DMS79 (cell line): ENCODE results near the gene ANKIB1.
"Not testable (repeated sequence)": the region's sequence is repeated elsewhere in the genome, so short reads cannot be mapped to it uniquely, and the experiment has no call there.

Experiments used
- DNase-seq: peaks from one replicate; lab custom pipeline; 2025; lab: John Stamatoyannopoulos, UW

The ANKIB1 gene

GRCh38 chr7:92330835-92331438, 85.2 kb downstream of the ANKIB1 start:
- DNase-seq: no peak

DNA sequence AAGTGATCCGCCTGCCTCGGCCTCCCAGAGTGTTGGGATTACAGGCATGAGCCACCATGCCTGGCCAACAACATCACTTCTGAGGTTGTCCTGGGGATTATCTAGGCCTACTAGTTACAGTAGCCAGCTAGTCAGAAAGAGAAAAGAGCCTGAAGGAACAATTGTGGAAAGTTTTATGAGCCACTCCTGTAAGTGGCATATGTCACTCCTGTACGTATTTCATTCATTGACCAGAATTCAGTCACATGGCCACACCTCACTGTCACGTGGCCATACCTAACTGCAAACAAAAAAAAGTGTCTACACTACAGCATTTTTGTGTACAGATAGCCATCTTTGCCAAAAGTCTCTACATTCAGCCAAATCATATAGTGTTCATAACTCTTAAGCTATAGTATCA, 85.7 kb downstream of the ANKIB1 start:
- DNase-seq: no peak

GRCh38 chr7:92332782-92333181, 87.0 kb downstream of the ANKIB1 start:
- DNase-seq: no peak

GRCh38 chr7:92333866-92334265, 88.1 kb downstream of the ANKIB1 start:
- no peak for DNase-seq

DNA sequence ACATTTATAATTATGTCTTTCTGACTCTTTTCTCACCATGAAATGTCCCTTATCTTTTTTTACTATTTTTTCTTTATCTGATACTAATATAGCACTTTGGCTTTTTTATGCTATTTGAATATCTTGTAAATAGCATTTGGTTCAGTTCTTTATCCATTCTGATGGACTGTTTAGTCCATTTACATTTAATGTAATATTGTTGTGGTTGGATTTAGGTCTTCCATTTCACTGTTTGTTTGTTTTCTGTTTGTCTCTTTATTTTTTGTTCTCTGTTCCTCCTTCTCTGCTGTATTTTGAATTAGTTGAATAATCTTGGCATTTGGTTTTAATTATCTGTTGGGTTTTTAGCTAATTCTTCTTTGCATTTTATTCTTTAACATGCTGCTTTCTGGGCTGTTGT, 89.8 kb downstream of the ANKIB1 start:
- DNase-seq: no peak

GRCh38 chr7:92336662-92337340, 91.0 kb downstream of the ANKIB1 start:
- no peak for DNase-seq

DNA sequence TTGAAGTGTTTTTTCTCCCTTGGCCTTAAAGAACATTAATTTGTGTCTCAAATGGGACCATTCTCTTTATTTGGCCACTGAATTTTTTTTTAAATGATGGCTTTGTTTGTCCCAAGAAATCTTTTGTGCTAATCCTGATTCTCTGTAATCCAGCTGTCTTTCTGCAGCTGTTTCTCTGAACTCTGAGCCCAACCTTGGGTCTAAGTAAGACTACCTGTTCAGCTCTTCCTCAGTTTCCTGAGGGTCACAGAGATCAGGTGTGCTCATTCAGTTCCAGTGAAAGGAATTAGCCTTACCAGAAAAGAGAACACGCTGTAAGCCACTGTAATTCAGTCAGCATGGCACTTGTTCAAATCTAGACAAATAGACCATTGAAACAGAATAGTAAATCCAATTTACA, 94.2 kb downstream of the ANKIB1 start:
- DNase-seq: no peak

- DNase-seq: no peak
Measured at GRCh38 chr7:92343714-92344113, 97.9 kb downstream of the ANKIB1 start.

DNA sequence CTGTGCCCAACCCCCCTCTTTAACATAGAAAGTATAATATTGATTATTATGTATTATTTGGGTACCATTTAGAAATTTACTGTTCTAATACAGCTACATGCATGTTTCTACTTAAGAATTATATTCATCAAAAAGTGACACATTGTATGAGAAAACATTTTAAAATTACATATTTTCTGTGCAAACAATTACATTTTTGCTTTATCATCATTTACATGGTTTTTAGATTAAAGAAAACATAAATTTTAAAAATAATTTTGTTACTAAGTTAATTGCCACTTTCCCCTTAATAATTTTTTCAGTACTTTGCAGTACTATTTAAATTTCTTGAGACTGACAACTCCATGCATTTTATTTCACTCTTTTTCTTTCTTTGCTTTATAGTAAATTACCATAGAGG, 106.2 kb downstream of the ANKIB1 start:
- DNase-seq: no peak

DNA sequence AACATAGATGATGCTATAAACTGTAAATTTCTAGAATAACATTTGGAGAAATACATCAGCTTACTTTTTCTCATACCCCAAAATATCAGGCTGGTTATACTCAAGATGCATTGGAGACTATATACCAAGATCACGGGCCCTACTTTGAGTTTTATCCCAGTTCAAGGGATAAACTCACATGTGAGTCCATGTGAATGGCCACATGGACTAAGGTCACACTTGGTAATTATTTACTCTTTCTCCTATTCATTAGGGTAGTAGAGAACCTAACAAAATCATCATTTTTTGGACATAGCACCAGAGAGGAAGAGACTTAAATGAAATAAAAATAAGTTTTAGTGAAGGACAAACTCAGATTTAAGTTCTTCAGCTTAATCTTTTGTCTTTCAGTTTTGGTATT, 108.4 kb downstream of the ANKIB1 start:
- DNase-seq: no peak

DNA sequence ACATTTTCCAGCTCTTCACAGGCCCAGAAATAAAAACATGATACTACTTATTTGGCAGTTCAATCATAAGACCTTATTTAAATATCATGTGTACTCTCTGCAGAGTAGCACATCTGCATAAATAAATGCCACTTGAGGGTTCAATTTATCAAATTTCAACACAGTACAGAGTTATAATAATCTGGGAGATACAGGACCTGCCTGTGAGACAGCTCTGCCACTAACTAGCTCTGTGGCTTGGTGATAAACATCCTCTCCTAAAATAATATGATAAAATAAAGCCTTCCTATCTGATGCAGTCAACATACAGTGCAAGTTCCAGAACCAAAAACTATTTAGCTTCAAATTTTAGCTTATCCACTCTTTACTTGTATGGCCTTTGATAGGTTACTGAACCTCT, 110.6 kb downstream of the ANKIB1 start:
- no peak for DNase-seq

DNA sequence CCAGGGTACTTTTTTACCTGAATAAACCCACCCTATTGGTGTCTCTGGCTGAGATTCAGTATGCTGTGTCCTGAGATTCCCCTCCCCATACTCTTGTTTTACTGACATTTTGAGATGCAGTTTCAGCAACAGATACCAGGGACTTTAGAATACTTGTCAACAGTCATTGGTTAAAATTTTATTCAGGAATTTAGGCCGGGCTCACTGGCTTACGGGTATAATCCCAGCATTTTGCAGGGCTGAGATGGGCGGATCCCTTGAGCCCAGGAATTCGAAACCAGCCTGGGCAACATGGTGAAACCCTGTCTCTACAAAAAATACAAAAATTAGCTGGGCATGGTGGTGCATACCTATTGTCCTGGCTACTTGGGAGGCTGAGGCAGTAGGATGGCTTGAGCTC, 111.5 kb downstream of the ANKIB1 start:
- no peak for DNase-seq

GRCh38 chr7:92359179-92359578, 113.4 kb downstream of the ANKIB1 start:
- not testable (repeated sequence) for DNase-seq

DNA sequence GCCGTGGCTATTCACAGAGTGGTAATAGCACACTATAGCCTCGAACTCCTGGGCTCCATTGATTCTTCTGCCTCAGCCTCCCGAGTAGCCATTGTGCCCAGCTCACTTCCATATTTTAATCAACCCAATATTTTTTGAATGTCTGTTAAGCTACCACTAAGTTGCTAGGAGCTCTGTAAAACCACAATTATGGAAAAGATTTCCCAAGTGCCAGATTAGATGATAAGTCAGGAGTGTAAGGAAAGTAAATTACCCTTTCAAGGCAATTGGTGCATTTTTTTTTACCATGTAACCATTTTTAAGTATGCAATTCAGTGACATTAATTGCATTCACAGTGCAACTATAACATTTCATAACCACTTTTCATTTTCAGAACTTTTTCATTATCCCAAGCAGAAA, 114.0 kb downstream of the ANKIB1 start:
- DNase-seq: no peak

- no peak for DNase-seq
Measured at GRCh38 chr7:92360387-92360786, 114.6 kb downstream of the ANKIB1 start.

- DNase-seq: no peak
Measured at GRCh38 chr7:92362131-92362530, 116.4 kb downstream of the ANKIB1 start.

DNA sequence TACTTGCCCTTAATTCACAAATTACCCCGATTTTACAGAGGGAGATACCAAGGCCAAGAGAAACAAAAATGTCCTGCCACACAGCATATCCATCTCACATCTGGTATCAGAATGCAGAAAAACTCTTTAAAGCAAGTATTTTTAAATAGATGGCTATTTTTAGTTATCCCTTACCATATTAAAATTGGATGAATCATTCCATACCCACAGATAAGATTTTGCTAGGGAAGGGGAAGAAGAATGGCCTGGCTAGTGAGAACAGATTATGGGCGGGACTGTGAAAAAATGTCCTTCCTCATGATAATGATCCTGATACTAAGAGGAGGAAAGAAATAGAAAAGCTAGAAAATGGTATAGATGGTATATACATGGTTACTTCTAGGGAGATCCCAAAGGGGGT, 121.0 kb downstream of the ANKIB1 start:
- DNase-seq: no peak

DNA sequence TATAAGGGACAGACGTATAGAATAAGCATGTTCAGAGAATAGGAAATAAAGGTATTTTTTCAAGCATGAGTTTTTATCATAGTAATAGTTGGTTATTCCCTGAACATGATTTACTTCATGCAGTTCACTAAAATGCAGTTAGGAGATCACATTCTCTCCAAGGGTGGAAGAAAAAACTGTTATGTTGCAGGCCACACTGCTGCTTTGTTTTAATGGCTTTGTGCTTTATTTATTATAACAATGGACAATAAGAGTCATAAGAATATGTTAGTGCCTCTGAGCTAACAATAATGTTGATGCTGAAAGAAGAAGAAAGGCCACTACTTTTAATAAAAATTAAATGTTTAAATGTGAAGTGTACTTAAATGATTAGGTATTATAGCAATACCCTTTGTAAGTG, 123.0 kb downstream of the ANKIB1 start:
- no peak for DNase-seq

DNA sequence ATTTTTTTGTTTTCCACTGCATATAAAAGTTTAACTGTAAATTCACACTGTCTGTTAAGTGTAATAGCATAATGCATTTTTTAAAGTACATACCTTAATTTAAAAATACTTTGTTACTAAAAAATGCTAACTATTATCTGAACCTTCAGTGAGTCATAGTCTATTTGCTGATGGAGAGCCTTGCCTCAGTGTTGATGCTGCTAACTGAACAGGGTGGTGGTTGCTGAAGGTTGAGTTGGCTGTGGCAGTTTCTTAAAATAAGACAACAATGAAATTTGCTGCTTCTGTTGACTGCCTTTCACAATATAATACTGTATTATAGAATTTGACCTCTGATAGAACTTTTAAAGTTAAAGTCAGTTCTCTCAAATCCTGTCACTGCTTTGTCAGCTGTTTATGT, 129.2 kb downstream of the ANKIB1 start:
- DNase-seq: no peak

DNA sequence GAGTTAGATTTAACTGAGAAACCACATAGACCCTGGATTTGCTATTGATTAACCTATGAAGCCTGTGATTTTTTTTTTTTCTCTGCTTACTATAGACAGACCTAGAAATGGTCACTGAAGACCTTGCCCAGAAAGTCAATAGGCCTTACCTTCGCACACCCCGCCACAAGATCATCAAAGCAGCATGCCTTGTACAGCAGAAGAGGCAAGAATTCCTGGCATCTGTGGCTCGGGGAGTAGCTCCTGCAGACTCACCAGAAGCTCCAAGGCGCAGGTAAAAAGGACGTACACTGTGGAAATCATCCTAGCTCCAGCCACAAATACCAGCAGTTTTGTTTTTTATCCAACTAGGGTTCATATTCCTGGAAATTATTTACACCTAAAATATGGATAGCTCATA, 145.3 kb downstream of the ANKIB1 start:
- DNase-seq: no peak

DNA sequence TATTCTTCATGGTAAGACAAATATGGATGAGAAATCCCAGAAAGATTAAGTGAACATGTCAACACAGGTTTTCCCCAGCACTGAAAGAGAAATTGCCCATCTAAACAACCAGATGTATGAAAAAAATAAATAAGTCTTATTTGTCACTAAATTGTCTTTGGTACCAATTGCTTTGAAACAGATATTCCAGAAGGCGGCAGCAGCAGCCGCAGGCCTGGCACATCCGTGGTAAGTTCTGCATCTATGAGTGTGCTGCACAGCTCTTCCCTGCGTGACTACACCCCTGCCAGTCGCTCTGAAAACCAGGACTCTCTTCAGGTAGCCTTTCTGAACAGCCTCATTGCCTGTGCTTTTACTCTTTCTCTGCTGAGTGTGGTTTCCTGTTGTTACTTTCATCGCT, 151.8 kb downstream of the ANKIB1 start:
- DNase-seq: no peak

GRCh38 chr7:92400013-92400412, 154.2 kb downstream of the ANKIB1 start:
- DNase-seq: no peak

- DNase-seq: peak; percentile 38
Measured at GRCh38 chr7:92402920-92403759, 157.4 kb downstream of the ANKIB1 start.
